Testis (tissue), 2 donors: ENCODE data around the gene HFE.

Experiments used
- POLR2A ChIP-seq: fragments of 450-650 bp; IDR thresholded peaks from one replicate; pipeline ENCODE4 v1.6.1; 2017; ENCODE audit warnings: antibody characterized with exemption, mild to moderate bottlenecking, moderate library complexity
- TF ChIP-seq, protein P1 (sequence below), 3 experiments: fragments of 450-650 bp in 2 of 3; fragments of 200-600 bp in 1 of 3; sonication (generic) in 1 of 3; IDR thresholded peaks; one replicate each; pipeline ENCODE4 v1.5.1; 2016 to 2019; ENCODE audit warnings: antibody characterized with exemption in 3 of 3, mild to moderate bottlenecking in 2 of 3, moderate library complexity in 1 of 3

DNA sequence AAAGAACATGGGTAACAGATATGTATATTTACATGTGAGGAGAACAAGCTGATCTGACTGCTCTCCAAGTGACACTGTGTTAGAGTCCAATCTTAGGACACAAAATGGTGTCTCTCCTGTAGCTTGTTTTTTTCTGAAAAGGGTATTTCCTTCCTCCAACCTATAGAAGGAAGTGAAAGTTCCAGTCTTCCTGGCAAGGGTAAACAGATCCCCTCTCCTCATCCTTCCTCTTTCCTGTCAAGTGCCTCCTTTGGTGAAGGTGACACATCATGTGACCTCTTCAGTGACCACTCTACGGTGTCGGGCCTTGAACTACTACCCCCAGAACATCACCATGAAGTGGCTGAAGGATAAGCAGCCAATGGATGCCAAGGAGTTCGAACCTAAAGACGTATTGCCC lies 5.2 kb downstream of the HFE start:
- TF ChIP-seq, protein P1, sequence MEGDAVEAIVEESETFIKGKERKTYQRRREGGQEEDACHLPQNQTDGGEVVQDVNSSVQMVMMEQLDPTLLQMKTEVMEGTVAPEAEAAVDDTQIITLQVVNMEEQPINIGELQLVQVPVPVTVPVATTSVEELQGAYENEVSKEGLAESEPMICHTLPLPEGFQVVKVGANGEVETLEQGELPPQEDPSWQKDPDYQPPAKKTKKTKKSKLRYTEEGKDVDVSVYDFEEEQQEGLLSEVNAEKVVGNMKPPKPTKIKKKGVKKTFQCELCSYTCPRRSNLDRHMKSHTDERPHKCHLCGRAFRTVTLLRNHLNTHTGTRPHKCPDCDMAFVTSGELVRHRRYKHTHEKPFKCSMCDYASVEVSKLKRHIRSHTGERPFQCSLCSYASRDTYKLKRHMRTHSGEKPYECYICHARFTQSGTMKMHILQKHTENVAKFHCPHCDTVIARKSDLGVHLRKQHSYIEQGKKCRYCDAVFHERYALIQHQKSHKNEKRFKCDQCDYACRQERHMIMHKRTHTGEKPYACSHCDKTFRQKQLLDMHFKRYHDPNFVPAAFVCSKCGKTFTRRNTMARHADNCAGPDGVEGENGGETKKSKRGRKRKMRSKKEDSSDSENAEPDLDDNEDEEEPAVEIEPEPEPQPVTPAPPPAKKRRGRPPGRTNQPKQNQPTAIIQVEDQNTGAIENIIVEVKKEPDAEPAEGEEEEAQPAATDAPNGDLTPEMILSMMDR (IDR thresholded peaks at IDR 0.05), result no peak
- no peak for TF ChIP-seq POLR2A
